Spleen (tissue), 7 donors: ENCODE data around the gene KLHL14.

Experiments used
- CTCF ChIP-seq, 11 experiments: fragments of 200-600 bp in 7 of 11; fragments of 450-650 bp in 4 of 11; sonication (generic) in 4 of 11; IDR thresholded peaks in 8 of 11; conservative IDR thresholded peaks in 3 of 11; 1 replicate in 7 of 11; 2 replicates in 4 of 11; pipeline versions ENCODE4 v1.4.0 to v1.8.0; 2016 to 2021; ENCODE audit warnings: antibody characterized with exemption in 11 of 11, inconsistent platforms in 4 of 11, mild to moderate bottlenecking in 1 of 11
- POLR2A ChIP-seq, 3 donors: fragments of 450-650 bp; IDR thresholded peaks; one replicate each; pipeline ENCODE4 v1.5.1; 2017; ENCODE audit warnings: antibody characterized with exemption in 3 of 3, mild to moderate bottlenecking in 1 of 3
- donor health status: DM: no; HTN: no; CAD: no; lungs with moderate emphysema.
- donor health status: DM: no; HTN: no; CAD: no.
- donor health status: DM: no; HTN: no; CAD: no.

- TF ChIP-seq CTCF (IDR thresholded peaks at IDR 0.05 in 8 of 11, conservative IDR thresholded peaks at IDR 0.05 in 3 of 11) (no peak), POLR2A (IDR thresholded peaks at IDR 0.05) (no peak)
Observed at GRCh38 chr18:32764611-32765244, 8.1 kb downstream of the KLHL14 start.
